Left renal cortex interstitium (tissue), 4 donors: Measurements from ENCODE around the gene TMEM190. TPM values are rescaled to one million over a fixed set of nuclear protein-coding genes. Genes with fewer than 3 reads are reported as not detected.

Experiments used
- DNase-seq, 4 donors: peaks; one replicate each; pipeline ENCODE4 v3.0.0-alpha.2; 2013; ENCODE audit warnings: low read depth in 4 of 4, low spot score in 2 of 4, missing footprints in 1 of 4
- polyA plus RNA-seq, 4 donors: library from polyadenylated mRNA; unstranded; fragments of 120-200 nt; gene quantifications; one replicate each; pipeline ENCODE4 v1.2.1, GENCODE V29; 2013; ENCODE audit not compliant: insufficient read length in 4 of 4

Gene TMEM190
- polyA plus RNA-seq, 4 donors: 0.40 to 0.76 TPM; not detected in 2

DNA sequence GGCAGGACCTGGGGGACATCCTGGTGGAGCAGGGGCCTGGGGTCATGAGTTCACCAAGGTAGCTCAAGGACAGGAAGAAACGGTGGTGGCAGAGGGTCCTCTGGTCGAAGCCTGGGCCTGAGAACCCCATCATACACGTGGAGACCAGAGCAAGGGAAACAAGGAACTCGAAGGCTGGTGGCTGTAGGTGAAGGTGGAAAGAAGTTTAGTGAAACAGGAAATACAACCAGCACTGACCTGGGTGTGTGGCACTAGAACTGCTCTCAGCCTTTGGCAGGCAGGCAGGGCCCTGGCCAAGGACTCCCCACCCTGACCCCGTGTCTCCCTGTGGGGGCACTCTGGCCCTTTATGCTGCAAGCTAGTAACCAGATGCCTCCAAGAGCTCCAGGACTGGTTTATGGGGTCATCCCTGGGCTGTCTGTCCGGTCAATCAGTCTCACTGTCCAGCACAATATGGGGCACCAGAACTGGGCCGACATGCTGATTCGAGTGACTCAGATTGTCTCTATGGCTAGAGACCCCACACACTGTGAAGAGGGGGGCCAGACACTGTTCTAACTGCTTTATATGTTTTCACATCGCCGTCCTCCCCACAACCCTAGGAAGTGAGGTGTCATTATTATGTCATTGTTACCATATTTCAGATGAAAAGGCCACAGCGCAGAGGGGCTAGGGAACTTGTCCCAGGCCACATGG is 25.9 kb upstream of the TMEM190 start:
- no peak for DNase-seq

DNA sequence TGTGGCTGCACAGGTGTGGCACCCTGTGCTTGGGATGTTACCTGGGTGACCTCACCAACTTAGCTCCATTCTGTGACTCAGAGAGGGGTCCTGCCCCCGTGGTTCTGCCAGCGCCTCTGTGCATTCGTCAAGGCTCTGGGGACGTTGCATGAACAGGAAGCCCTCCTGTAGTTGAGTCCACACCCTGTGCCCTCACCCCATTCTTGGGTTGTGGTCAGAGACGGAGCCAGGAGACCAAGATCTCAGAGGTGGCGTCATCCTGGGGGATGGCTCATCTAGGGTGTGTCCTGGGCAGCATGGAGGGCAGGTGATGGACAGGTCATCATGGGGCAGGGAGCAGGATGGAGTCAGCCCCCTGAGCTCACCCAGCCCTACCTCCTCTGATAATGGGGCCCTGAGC is 24.6 kb upstream of the TMEM190 start:
- no peak for DNase-seq

DNA sequence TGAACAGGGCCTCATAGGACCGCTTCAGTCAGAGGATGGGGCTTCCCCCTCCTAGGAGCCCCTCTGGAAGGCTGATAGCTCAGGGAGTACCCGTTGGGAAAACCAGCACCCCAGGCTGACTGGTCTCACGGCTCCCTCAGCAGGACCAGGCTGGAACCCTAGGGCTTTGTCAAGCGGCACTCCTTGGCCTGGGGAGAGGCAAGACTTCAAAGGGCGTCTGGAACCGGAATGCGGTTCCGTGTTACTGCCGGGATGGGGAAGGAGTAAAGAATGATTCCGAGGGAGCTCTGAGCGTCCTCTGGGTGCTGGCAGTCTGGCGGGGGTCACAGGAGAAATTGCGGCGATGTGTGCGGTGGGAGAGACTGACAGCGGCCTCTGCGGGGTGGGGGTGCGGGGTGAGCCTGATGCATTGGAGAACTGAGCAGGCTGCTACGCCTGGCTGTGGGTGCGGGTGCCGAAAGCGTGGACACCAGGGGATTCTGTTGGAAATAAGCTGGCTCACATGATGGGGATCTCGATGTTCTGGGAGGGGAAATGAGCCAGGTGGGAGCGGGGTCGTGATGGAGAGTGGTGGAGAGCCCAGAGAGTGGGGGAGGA is 24.0 kb upstream of the TMEM190 start:
- DNase-seq: no peak

DNA sequence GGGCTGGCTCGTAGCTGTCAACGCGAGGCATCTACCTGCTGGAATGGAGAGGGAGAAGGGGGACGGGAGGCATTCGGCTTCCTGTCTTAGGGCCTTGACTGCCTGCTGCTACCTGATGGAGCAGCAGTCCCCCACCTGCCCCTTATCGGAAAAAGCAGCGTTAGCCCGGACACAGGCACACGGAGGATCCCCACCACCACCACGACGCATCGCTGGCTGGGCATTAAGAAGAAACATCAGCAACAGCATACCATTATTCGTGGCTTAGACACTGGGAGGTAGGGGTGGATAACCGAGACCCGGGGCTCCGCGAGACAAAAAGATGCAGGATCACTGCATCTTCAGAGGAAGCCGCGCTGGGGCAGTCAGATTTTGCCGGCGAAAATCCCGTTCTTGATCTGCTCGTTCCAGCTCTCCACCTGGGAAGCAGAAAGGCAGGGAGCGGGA is 23.2 kb upstream of the TMEM190 start:
- no peak for DNase-seq

DNA sequence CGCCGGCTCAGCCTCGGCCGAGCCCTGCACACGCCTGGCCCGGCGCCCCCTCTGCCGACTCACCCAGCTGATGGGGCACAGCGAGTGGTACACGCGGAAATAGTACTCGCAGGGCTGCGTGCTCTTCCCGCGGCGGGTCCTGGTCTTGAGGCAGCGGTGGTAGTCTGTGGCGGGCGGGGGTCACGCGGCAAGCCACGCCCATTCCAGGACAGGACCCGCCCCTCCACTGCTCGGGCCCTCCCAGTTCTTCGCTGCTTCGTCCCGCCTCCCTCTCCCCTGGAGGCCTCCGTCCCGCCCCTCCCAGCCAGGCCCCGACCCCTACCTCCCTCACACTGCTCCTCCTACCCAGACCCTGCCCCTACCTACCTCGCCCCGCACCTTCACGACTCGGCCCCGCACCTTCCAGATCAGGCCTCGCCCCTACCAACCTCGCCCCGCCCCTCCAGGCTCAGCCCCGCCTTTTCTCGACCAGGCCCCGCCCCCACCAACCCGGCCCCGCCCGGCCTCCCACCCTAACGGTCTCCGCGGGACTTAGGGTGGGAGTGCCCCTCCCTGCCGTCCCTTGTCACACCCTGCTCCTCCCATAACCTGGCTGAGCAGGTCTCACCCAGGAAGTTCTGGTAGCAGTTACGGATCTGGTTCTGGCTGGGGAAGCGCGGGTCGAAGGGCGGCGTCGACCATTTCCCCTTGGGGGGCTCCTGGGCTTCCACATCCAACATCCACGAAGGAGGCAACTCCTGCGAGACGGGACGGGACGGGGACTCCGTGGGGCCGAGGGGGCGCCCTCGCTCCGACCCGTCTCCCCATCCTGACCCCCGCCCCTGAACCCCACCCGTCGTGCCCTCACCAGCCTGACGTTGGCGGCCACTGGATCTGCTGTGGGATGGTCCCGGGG is 22.6 kb upstream of the TMEM190 start:
- no peak for DNase-seq

DNA sequence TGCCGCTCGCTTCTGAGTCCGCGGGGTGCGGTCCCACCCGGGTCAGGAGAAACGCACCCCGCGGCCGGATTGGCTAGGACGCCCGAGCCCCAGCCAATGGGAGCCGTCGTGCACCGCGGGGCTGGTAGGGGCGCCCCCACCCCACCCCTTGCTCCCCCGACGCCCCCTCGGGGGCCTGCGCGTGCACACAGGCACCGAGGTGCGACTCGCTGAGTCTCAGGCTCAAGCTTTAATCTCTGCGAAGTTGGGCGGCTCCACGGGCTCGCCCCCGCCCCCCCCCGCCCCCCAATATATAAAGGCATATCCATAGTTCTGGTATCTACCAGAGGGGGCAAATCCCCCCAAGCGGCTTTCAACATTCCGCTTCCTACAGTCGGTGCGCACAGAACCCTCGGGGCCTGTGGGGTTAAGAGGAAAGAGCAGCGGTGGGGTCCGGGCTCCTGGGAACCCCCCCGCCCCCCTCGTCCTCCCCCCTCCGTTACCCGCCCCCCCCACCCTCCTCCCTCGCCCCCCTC is 21.9 kb upstream of the TMEM190 start, which contains the start of gene COX6B2:
TSS of gene COX6B2 (minus strand) at position 22 of the 515 bp plus-strand sequence. CDS start 198 bp downstream, outside the sequence.
- DNase-seq: no peak

DNA sequence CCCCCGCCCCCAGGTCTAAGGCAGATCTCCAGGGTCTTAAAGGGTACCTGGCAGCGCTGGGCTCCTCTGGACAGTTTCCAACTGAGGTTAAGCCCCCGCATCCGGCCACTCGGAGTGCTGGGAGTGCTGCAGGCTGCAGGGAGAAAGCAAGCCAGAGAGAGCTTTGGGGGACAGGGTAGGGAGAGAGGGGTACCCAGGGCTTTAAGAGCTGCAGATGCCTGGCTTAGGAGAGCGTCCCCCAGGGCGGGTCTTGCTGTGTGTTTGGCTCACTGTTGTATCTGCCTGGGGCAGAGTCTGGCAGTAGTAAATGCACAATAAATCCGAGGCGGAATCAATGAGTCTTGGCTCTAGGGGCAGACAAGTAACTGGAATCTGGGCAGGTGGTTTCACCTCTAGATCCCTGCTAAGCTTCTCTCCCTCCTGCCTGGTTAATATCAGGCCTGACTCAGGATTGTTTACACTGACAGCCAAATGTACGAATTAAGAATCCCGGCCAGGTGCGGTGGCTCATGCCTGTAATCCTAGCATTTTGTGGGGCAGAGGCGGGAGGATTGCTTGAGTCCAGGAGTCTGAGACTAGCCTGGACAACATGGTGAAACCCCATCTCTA is 21.3 kb upstream of the TMEM190 start:
- DNase-seq: no peak

DNA sequence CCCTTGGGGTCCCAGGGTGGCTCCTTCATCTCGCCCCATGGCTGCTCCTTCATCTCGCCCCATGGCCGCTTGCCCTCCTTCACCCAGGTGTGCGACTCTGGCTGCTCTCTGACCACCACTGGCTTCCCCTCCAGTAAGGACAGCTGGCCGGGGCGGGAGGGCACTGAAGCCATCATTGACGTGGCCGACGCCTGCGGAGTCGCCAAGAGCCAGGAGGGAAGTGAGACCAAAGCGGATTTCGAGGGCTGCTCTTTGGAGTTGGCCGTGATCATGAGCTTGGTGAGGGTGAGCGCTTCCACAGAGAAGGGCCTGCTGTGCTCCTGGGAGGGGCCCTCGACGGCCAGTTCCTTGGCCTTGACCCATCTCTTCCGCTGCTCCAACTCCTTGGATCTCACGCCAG is 18.1 kb upstream of the TMEM190 start:
- no peak for DNase-seq

DNA sequence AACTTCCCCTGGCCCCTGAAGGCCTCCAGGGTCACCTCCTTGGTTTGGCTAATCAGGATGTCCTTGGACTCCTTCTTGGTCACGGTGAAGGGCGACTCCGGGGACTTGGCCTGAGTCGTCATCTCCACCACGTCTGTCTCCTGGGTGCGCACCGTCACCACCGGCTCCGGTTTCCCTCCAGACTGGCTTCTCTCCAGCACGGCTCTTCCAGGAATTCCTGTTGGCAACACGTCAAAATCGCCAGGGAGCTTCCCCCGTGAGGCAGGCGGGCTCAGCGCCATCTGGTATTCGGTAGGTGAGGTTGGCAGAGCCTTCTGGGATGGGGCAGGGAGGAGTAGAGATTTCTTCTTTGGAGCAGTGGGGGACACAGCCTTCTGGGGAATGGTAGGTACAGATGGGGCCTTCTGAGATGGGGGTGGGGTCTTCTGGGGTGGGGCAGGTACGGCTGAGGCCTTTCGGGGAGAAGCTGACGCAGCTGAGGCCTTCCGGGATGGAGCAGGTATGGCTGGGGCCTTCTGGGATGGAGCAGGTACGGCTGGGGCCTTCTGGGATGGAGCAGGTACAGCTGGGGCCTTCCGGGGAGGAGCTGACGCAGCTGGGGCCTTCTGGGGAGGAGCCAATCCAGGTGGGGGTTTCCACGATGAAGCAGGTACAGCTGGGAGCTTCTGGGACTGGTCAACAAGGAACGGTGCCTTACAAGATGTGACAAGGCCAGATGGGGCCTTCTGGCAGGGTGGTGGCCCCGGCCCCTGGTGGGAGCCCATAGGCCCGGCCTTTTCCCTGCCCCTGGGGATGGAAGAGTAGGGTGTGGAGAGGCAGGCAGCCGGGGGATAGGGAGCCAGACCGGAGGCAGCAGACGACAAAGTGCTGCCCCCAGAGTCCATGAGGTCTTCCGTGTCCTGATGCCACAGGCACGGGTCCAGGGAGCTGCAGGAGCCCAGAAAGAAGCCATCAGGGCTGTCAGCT is 17.4 kb upstream of the TMEM190 start:
- no peak for DNase-seq

DNA sequence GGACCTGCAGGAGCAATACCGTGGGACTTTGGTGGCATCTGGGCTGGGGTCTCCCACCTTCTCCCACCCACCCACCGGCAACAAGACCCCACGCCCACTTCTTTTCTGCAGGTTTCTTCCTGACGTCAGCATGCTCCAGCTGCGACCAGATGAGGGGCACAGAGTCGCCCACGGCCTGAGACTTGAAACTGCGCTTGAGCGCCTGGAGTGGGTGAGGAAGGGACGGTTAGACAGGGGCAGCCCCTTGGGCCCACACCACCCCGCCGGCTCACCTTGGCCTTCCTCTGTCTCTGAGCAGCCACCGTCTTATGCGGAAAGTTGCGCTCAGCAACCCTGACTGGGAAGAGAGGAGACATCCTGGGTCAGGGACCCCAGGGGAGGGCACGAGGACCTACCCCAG is 15.7 kb upstream of the TMEM190 start:
- no peak for DNase-seq

DNA sequence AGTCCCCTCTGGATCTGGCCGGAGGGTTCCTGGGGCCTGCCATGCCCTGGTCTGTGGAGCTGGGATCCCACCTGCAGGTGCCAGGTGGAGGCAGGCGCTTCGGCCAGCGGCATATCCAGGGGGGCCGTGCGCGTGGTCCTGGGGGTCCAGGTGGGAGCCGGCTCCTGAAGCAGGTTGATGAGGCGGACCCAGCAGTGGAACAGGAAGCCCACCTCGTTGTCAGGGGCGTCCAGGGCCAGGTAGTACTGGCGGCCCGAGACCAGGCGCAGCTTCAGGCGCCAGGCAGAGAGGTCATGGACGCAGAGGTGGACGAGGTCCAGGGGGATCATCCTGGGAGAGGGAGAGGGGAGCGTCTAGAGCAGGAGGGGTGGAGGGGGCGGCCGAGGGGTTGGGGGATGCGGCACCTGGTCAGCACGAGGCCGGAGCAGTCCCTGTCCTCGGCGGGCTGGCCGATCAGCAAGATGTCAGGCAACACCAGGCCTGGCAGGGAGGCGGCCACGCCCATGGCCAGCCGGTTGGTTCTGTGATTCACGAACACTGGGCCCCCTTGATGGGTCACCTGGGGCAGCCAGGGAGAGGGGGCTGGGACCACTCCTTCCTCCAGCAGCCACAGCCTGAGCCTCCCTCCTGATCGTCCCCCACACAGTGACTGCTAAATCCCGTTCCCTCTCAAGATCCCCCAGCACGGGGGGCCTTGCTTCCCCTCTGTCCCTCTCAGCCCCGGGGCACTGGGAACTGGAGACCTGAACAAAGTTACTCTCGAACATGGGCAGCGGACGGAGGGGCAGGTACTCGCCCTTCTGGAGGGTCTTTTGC is 14.2 kb upstream of the TMEM190 start:
- DNase-seq: no peak

DNA sequence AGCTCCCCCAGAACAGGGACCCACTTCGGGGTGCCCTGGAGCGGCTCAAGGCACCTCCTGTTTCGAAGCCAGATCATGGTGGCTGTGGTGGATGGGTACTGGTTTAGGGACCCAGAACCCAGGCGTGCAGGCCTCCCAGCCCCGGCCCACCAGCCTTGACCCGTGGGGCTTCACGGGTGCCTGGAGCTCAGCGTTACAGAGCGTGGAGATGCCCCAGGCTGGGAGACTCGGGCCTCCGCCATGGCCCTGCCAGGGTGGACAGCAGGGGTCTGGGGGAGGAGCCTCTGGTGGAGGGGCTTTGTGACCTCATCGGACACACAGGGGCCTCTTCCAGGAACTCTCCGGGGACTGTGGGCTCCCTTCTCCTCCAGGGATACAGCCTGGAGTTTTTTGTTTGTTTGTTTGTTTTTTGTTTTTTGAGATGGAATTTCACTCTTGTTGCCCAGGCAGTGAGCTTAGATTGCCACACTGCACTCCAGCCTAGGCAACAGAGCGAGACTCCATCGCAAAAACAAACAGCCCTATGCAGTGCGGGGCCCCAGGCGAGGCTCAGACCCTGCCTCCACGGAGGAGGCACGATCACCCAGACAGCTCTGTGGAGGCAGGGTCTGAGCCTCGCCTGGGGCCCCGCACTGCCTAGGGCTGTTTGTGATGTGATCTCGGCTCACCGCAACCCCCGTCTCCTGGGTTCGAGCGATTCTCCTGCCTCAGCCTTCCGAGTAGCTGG is 13.5 kb upstream of the TMEM190 start, which contains the start of gene GARIN5B:
TSS of gene GARIN5B (minus strand) at position 271 of the 727 bp plus-strand sequence. CDS start at position 77, 194 bp downstream.
- no peak for DNase-seq

DNA sequence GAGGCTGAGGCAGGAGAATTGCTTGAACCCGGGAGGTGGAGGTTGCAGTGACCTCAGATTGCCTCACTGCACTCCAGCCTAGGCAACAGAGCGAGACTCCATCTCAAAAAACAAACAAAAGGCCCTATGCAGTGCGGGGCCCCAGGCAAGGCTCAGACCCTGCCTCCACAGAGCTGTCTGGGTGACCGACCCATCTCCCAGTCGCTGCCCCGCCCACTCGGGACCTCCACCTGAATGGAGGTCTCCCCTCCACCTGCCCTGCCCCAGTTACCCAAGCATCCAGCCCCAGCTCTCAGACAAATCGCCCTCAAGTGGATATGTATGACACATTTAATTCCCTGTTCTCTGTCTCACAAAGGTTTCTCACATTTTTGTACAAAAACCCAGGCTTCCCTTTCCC is 11.4 kb upstream of the TMEM190 start:
- DNase-seq: no peak

DNA sequence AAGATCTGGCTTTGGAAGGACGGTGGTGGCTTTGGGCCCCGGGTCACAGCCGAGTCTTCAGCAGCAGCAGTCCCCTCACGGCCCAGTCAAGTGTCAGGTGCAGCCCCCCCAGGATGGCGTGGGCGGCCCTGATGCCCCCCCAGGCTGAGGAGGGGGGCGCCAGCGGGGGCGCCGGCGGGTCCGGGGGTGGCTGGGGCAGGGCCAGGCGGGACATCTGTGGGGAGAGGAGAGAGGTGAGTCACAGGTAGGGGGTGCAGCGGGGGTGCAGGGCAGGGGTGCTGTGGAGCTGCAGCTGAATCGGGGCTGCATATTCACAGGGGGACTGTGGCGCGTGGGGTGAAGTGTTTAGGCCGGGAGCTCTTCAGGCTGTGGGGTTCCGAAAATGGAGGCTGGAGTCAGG is 10.7 kb upstream of the TMEM190 start:
- DNase-seq: no peak

DNA sequence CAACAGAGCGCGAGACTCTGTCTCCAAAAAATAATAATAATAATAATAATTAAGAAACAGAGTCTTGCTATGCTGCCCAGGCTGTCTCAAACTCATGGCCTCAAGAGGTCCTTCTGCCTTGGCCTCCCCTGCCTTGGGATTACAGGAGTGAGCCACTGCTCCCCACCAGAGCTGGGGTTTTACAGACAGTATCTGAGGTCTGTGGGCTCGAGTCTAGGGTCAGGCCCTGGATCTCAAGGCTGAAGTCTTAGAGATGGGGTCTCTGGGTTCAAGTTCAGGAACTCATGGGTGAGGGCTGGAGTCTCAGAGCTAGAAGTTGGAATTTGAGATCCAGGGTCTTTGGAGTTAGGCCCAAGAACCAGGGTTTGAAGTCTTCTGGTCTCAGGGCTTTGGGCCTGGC is 9.8 kb upstream of the TMEM190 start:
- no peak for DNase-seq

DNA sequence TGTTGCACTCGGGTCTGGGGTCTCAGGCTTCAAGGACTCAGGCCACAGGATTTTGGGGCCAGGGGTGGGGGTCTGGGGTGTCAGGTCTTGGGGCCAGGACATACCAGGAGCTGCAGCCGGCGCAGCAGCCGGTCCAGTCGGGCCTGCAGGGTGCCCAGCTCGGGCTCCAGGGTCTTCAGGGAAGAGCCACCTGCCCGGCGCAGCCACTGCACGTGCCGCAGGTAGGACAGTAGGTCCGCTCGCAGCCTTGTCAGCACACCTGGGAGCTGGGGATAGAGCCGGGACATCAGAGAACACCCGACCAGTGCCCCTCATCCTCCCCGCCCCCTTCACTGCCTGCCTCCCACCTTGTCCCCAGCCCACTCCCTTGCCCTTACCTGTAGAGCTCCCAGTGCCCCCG is 8.5 kb upstream of the TMEM190 start:
- DNase-seq: no peak

DNA sequence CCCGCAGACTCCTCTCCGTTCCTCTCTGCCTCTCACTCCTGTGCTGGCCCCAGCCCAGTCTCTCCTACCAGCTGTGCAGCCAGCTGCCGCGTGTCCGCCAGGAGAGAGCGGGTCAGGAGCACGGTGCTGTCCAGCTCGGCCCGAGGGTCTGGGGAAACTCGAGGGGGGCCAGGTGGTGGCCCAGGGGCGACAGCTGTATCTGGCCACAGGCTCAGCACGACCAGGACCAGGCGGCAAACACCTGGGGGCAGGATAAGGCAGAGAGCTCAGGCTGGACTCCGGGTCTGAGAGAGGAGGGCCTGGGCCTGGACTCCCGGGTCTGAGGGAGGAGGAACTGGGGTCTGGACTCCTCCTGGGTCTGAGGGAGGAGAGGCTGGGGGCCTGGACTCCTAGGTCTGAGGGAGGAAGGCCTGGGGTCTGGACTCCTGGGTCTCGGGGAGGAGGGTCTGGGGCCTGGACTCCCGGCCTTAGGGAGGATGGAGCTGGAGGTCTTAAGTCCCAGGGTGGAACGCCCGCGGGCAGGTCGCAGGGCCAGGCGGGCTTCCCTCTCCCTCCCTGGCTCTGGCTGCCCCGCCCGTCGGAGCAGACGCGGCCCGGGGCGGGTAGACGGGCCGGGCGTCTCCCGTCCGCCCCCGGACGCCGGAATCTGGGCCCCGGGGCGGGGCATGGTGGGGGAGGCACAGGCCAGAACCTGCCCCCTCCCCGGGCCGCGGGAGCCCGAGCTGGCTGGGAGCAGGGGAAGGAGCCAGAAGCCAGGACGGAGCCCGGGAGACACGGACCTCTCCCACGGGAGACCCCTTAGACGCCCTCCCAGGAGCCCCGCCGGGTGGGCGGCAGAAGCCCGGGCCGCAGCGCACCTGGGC is 7.7 kb upstream of the TMEM190 start:
- DNase-seq: no peak
